ENCODE data around the gene SLC35G6. TPM values are rescaled to one million over a fixed set of nuclear protein-coding genes. Genes with fewer than 3 reads are reported as not detected.

The SLC35G6 gene
- total RNA-seq, 2 experiments from 2014 or later, result not detected

DNA sequence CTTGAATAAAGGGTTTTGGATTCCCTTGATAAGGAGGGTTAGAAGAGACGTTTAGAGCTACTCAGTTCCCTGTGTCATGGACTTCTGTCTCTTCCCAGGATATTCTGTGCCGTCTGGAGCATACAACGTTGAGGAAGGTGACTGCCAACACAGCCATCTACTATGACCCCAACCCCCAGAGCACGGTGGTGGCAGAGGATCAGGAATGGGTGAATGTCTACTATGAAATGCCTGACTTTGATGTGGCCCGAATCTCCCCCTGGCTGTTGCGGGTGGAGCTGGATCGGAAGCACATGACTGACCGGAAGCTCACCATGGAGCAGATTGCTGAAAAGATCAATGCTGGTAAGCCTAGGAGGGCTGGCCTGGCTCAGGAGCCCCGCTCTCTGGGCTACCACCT, 27.6 kb downstream of the SLC35G6 start:
- H3K4me3 ChIP-seq (ENCODE audit: low read depth, low read length, poor library complexity, severe bottlenecking), result no peak overlapping the region
- ChIA-PET CTCF (ENCODE audit: unreplicated experiment) (no interaction called here), POLR2A (interaction anchor here (0.6 to 1.2 kb wide), 3 partner anchors 10 to 136 kb away, joined by 3 to 5 read pairs (median 3); partner anchors contain the start of gene TMEM256)
- no peaks in the 10 kb centered on the region for H3K79me2 ChIP-seq (ENCODE audit: insufficient read depth, low read depth, low read length)
- no peaks in the 10 kb centered on the region for H3K9me3 ChIP-seq (ENCODE audit: low read length)
- no peak overlapping the region for H3K27ac ChIP-seq (ENCODE audit: low read depth, low read length, poor library complexity, severe bottlenecking)
- no peak for TF ChIP-seq CTCF (conservative IDR thresholded peaks at IDR 0.05; ENCODE audit: low read length)
- no peak for TF ChIP-seq EZH2phosphoT487 (IDR thresholded peaks at IDR 0.05; ENCODE audit: borderline replicate concordance, low read depth, low read length)
- H4K20me1 ChIP-seq (ENCODE audit: insufficient read depth, low read length), result no peaks in the 10 kb centered on the region
- no peaks in the 10 kb centered on the region for H3K9me2 ChIP-seq (ENCODE audit: insufficient read depth, low read length)
- H3K4me2 ChIP-seq (ENCODE audit: low read length), result no peak overlapping the region
- intact Hi-C loops (cut with micrococcal nuclease; ENCODE audit: unreplicated experiment), result no loop called here
- peaks cover 99% of the 10 kb centered on the region for H3K36me3 ChIP-seq (ENCODE audit: insufficient read depth, low read length)
- BruUV-seq (replicated peaks), result no TSS peak
- H3K4me1 ChIP-seq (ENCODE audit: insufficient read depth, low read length, poor library complexity, severe bottlenecking), result no peaks in the 10 kb centered on the region
- DNase-seq (ENCODE audit: low spot score), result no peak
- H2AFZ ChIP-seq (ENCODE audit: low read length), result no peak overlapping the region

DNA sequence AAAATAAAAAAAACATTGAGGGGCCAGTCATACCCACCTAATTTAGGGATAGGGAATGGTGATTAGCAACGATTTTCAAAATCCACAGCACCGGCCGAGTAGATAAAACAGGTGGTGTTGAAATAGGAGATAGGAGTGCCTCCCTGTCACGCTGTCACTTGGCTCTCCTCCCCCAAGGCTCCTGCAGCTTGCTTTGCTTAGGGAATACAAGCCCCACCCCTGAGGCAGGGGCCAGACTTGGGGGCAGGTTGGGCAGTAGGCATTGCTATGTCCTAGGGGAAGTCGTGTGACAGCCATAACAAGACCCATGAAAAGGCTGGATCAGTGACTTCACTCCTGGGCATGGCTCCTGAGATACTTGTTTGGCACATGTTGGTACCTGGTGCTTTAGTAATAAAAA, 28.7 kb downstream of the SLC35G6 start:
- intact Hi-C loops (cut with micrococcal nuclease; ENCODE audit: unreplicated experiment), result no loop called here

More for the DNA sequence above, 28.7 kb downstream of the SLC35G6 start:
- DNase-seq (ENCODE audit: low spot score), result no peak
- Histone ChIP-seq H3K27ac (ENCODE audit: low read depth, low read length, poor library complexity, severe bottlenecking) (no peak overlapping the region), H4K20me1 (ENCODE audit: insufficient read depth, low read length) (0 out of 2 replicates have a peak, but pooled peaks cover 4% of the 10 kb centered on the region), H3K36me3 (ENCODE audit: insufficient read depth, low read length) (peaks cover 99% of the 10 kb centered on the region), H2AFZ (ENCODE audit: low read length) (no peak overlapping the region), H3K4me3 (ENCODE audit: low read depth, low read length, poor library complexity, severe bottlenecking) (no peak overlapping the region), H3K9me2 (ENCODE audit: insufficient read depth, low read length) (no peaks in the 10 kb centered on the region), H3K79me2 (ENCODE audit: insufficient read depth, low read depth, low read length) (no peaks in the 10 kb centered on the region), H3K9me3 (ENCODE audit: low read length) (no peaks in the 10 kb centered on the region), H3K4me2 (ENCODE audit: low read length) (no peak overlapping the region), H3K4me1 (ENCODE audit: insufficient read depth, low read length, poor library complexity, severe bottlenecking) (no peaks in the 10 kb centered on the region)
- ChIA-PET CTCF (ENCODE audit: unreplicated experiment) (interaction anchor here (0.6 kb wide), 1 partner anchor 23 kb away, joined by 3 read pairs; no protein-coding TSS in a partner anchor), POLR2A (no interaction called here)
- BruUV-seq (replicated peaks), result no TSS peak
- no peak for TF ChIP-seq EZH2phosphoT487 (IDR thresholded peaks at IDR 0.05; ENCODE audit: borderline replicate concordance, low read depth, low read length)
- no peak for TF ChIP-seq CTCF (conservative IDR thresholded peaks at IDR 0.05; ENCODE audit: low read length)
